HPDE6-E6E7 (cell line): ENCODE data around the gene NTN3.

Experiments used
- DNase-seq: peaks from one replicate; pipeline ENCODE4 v3.0.0; 2011; ENCODE audit warnings: missing footprints; ENCODE audit errors: extremely low spot score

The NTN3 gene

DNA sequence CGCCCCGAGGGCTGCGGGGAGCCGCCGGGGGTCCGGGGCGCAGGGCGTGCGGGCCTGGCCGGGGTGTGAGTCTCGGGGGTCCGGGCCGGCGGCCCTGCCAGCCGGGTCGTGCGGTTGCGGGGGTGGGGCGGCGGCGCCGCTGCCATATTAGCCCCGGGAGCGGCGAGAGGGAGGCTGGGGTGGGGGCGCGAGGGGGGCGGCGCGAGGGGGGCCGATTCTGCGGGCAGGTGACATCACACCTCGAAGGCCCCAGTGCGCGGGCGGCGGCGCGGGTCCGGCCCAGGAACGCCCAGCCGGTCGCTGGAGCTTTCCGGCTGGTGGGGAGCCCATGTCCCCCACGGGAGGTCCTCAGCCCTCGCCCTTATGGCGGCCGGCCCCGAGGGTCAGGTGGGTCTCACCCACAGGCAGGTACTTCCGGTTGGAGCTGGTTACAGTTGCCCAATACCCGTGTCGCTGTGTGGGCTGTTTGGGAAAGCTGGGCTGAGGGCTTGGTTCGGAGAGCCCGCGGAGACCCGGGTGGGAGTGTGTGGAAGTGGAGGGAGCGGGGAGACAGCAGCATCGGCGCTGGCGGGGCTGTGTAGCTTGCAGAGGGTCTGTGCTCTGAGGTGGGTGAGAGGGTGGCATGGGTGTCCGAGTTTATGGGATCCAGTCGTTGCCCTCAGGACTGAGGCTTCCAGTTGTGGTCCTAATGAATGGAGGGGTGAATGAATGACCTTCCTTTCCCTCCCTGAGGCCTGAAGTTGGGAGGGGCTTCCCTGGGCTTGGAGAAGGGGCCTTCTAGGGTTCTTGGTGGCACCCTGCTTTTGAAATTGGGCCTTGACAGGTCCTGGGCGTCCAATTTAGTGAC is 43.5 kb downstream of the NTN3 start:
- DNase-seq, result no peak

DNA sequence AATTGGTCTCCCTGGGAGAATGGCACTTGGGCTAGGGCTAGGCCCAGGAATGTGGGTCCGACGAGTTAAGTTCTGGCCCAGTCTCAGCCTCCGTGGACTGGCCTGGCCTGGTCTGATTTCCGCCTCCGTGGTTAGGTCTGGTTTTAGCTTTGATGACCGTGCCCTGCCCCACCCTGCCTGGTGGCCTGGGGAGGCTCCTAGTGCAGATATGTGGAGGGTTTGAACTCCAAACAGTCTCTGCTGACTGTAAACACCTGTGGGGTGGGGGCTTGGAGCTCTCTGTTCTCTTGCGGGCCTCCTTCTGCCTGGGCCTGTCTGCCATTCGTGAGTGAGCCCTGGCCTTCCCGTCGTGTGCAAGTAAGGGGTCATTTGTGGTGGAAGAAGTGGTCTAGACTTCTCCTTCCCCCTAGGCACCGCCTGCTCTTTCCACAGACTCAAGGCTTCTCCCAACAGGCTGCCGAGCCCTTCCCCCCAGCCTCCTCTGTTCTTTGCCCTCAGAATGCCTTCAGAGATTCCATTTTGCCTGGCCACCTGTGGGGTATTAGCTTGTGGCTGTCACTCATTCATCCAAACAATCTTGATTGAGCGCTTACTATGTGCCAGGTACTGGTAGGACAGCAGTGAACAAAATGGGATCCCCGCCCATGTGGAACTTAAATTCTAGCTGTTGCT is 44.2 kb downstream of the NTN3 start:
- DNase-seq, result no peak

DNA sequence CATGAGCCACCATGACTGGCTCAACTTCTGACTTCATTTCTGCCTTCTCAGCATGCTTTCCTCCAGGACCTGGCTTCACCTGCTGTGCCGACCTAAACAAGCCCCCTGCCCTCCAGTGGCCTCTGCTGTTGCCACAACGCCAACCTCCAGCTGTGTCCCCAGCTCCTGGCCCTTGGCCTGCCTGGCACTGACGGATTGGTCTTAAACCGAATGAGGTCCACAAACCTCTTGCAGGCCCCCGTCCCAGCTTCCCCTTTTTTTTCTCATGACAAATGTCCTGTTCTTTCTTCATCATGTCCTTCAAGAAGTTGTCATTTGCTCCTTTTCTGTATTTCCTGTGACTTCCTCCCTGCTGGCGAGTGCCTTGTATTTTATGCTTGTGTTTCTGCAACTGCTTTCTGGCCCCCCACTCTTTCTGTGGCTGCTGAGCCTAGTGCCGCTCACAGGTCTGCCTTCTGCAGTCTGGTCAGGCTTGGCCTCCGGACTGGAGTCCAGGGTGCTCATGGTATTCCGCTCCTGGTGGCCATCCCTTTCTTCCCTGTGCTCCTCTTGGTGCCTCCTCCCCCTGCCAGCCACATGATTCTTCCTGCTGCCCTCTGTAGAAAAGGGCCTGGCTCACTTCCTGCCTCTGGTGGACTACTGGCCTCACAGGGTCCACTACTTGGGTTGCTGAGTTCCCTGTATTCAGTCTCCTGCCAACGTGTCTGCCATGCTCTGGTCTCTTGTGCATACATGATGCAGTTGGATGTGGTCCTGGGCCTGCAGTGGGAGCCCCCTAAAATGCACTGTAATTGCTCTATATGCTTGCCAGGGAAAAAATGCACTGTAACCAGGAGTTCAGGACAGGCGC is 45.5 kb downstream of the NTN3 start:
- no peak for DNase-seq

DNA sequence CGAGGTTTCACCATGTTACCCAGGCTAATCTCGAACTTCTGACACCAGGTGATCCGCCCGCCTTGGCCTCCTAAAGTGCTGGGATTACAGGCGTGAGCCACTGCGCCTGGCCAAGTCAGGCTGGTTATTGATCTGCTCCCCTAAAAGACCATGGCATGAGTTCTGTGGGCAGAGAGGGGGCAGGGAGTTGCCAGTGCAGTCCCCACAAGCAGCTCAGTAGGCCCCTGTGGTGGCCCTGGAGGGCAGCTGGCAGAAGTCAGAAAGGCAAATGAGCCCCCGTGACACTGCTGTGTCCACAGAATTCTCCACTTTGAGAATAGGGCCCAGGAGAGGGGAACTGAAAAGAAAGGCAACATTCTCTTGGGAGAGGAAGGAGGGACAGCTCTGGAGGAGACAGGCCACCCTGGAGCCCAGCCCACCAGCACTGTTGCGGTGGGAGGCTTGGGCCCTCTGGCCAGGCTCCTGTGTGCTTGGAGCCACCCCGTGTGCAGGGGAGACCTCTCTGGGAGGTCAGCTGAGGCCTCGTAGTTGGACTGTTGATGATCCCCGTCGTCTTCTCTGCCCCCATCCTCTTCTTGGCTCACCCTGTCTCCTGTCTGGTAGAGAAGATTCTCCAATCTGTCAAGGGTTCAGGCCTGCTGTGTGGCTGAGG is 47.0 kb downstream of the NTN3 start:
- DNase-seq, result no peak

DNA sequence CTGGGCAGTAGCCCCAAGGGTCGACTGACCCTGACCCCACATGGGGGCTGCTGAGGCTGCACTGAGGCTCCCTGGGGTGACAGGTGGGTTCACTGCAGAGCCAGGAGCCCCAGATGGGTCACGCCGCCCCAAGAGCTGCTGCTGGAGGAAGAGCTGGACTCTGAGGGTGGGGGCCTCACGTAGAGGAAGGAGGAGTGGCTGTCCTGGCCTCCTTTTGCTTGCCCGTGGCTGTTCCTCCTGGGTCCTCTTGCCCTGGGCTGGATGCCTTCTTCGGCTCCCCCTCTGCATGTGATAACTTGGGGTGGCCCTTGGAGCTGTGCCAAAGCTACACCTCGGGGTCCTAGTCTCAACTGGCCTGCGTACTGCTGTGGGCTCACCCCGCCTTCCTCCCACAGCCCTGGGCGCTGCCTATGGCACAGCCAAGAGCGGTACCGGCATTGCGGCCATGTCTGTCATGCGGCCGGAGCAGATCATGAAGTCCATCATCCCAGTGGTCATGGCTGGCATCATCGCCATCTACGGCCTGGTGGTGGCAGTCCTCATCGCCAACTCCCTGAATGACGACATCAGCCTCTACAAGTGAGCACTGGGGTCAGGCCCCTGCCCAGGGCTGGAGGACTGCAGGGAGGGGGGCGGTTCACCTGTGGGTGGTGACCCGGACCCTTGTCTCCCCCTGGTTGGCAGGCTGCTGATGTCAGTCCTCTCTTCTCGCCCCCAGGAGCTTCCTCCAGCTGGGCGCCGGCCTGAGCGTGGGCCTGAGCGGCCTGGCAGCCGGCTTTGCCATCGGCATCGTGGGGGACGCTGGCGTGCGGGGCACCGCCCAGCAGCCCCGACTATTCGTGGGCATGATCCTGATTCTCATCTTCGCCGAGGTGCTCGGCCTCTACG is 48.0 kb downstream of the NTN3 start:
- DNase-seq, result no peak

DNA sequence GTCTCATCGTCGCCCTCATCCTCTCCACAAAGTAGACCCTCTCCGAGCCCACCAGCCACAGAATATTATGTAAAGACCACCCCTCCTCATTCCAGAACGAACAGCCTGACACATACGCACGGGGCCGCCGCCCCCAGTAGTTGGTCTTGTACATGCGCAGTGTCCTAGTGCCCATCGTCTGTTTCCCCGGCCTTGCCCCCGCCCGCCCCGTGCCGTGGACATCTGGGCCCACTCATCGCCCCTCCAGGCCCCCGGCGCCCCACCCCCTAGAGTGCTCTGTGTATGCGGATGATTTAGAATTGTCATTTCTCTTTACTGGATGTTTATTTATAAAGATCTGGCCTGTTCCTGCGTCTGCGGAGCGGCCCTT is 48.6 kb downstream of the NTN3 start:
- DNase-seq, result no peak

DNA sequence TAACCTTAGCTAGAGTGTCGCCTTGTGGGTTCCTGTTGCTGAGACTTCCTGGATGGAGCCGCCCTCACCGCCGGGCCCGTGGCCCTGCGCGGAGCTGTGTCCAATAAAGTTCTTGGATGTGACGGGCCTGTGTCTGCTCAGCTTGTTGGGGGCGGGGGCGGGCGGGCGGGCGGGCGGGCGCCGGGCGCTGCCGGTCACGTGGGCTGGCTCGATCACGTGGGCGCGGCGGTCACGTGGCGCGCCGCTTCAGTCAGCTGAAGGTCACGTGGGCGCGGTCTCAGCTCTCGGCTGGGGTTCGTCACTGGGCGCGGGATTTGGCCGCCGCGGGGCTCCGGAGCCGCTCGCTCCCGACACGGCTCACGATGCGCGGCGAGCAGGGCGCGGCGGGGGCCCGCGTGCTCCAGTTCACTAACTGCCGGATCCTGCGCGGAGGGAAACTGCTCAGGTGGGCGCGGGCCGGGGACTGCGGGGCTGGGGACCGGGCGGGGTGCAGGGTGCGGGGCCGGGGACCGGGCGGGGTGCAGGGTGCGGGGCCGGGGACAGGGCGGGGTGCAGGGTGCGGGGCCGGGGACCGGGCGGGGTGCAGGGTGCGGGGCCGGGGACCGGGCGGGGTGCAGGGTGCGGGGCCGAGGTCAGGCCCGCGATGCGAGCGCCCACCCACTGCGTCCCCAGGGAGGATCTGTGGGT is 49.1 kb downstream of the NTN3 start, which contains the start of gene AMDHD2:
TSS of gene AMDHD2 (plus strand) at position 275 of the 687 bp plus-strand sequence. CDS start at position 363, 88 bp downstream.
- peak; percentile 90 for DNase-seq

DNA sequence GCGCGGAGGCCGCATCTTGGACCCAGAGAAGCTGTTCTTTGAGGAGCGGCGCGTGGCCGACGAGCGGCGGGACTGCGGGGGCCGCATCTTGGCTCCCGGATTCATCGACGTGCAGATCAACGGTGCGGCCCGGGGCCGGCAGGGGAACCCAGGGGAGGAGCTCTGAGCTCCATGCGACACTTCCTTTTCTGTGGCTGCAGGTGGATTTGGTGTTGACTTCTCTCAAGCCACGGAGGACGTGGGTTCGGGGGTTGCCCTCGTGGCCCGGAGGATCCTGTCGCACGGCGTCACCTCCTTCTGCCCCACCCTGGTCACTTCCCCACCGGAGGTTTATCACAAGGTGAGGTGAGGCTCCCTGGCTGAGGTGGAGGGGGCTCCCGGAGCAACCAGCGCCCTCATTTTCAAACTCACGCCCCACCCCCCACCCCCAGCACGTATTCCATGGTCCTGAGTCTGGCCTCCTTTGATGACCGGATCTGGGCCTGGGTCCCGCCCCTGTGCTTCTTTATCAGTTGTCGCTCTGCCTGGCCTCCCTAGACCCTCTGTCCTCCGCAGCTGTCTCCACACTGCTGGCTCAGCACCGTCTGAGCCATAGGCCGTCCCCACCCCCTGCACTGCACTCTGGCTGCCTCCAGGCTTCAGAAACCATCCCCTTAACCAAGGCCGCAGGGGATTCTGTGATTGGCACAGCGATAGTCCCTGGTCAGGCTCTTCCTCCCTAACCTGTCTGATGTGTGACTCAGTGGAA is 49.9 kb downstream of the NTN3 start:
- DNase-seq, result peak; percentile 60
